Measurements from ENCODE around the gene DLX6.

DLX6 gene

GRCh38 chr7:96996111-96996957 is 9.0 kb upstream of the DLX6 start:
- DNase-seq = no peak

DNA sequence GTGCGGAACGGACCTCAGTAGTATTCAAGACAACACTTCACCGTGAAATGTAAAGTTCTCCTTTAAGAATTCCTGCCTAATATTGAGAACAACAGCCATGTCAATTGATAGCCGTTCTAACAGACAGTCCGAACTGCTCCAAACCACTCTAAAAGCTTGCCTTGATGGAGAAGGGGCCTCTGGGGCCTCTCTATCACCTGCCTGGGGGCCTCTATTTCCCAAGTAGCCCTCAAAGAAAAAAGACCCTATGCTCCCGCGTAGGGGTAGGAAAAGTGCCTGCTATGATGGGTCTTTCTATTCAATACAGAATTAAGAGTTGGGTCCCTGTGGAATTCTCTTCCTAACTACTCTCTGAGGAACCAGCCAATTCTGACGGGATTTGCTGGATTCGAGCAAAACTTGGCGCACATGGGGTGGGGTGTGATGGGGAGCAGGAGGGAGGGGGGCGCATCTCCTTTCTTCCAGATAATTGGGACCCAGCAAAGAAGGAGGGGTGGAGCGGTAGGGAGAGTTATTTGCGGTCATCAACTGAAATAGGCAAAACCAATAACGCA is 8.3 kb upstream of the DLX6 start:
- no peak for DNase-seq

DNA sequence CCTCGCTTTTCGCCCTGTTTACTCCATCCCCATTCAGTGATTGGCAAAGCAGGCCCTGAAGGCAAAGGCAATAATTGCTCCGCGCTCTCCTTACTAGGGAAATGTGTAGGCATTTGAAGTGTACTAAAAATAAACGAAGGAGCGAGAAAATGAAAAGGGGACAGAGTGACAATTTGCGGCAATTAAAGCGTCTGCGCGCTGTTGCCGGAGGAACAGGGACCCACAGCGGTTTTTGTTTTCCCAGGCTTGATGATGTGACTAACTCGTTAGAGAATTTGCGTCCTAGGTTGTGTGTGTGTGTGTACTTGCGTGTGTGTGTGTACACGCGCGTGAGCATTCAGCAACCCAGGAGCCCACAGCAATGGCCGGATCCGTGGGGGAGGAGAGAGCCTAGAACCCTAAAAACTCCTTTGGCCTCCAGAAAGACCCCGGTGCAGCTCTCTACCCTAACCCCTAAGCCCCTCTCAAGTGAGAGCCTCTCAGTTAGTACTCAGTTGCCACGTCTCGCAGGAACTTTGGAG is 7.8 kb upstream of the DLX6 start:
- no peak for DNase-seq

DNA sequence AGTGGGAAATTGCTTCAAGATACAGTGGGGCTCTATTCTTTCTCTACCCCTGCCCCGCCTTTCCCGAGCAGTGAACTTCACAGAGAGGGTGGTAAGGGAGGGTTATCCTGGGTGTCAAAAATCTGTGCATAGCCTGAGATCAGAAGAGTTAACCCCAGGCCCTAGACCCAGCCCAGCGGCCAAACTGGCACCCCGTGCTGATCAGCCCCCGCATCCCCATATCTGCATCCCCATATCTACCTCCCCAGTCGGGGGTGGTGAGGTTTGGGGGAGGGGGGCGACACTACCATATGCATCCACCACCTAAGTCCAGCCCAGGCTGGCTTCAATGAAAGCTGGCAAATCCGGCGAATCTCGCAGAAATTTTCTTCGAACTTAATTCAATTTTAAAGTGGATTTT is 7.0 kb upstream of the DLX6 start:
- DNase-seq = no peak

DNA sequence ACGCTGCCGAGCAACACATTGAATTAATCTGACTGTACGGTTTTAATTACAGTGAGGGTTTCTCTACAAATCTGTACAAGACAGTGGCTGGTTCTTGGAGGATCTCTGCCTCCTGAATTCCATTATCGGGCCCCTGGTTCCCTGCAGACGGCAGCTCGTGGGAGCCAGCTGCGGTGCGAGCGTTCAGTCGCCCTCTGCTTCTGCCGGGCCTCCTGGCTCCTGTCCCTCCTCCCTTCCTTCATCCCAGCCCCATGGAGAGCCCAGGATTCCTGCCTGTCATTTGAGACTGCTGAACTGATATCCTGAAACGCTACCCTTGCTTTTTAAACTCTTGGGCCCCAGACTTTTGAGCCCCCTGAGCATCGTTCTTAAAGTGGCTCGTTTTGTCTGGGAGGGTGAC is 6.6 kb upstream of the DLX6 start:
- DNase-seq = no peak

DNA sequence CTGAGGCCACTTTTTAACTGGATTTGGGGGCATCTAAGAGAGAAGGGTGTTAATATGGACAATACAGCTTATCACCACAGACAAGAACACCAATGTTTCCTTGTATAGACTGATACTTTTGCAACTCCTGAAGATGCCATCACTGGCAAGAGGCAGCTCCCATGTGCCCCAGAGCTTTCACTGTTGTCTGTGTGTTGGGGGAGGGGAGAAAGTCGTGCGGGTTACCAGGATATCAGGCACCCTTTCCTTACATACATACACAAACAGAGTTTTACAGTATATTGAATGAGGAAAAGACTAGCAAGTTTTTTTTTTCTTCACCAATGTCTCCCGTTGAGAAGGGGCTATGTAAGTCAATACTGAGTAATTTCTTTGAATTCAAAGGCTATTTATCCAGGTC is 4.1 kb upstream of the DLX6 start:
- DNase-seq = no peak

- no peak for DNase-seq
These were observed 3.4 kb upstream of the DLX6 start for GRCh38 chr7:97001656-97002554.

GRCh38 chr7:97002555-97003261 is 2.6 kb upstream of the DLX6 start:
- DNase-seq = no peak

- DNase-seq = no peak
These were observed 1.8 kb upstream of the DLX6 start for GRCh38 chr7:97003262-97004246.

- DNase-seq = no peak
These were observed 838 bp upstream of the DLX6 start for GRCh38 chr7:97004247-97005182.

DNA sequence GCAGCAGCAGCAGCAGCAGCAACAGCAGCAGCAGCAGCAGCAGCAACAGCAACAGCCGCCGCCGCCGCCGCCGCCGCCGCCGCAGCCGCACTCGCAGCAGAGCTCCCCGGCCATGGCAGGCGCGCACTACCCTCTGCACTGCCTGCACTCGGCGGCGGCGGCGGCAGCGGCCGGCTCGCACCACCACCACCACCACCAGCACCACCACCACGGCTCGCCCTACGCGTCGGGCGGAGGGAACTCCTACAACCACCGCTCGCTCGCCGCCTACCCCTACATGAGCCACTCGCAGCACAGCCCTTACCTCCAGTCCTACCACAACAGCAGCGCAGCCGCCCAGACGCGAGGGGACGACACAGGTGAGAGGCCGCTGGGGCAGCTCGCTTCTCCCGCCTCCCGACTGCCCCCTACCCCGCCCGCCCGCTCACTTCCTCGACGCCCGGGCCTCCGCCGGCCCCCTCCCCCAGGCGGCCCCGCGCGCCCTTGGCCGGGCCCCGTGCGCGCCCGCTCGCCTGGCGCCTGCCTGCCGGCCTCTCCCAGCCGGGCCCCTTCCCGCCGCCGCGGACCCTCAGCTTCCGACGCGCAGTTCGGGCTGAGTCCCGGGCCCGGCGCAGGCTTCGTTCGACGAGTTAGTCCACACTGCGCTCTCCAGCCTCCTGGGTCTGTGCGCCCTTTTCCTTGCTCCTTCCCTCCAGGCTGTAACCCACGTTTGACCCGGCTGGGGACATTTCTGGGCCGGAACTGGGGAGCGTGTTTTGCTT is 882 bp downstream of the DLX6 start:
- no peak for DNase-seq

DNA sequence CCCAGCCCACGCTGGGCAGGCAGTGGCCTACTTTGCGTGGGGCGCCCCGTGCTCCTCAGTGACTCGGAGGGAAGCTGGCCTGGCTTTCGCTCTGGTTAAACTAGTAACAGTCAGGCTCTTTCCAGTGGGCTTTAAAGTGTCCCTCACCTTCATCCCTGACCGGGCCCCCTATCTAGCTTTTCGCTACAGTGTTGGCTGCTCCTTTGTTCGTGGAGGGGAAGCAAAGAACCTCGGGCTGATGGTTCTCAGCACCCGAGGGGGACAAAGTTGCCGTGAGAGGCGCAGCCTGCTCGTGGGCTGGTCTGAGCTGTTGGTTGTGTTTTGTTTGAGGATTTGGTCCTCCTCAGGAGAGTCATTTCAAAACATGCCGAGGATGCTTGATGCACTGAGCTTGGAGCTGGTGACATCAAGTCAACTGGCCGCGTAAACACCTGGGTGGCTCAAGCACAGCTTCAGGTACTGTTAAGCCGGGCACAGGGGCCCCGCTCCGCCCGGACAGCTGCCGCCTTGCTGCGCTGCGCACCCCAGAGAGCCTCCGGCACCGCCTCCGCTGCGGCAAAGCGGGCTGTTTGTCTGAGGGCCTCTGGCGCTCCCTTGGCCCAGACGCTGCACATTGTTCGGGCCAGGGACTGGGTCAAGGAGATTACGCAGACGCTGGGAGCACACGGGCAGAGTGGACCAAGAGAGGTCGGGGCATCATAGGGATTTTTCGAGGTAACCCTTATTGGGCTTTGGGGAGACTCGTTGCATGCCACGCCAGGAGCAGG is 1.6 kb downstream of the DLX6 start:
- DNase-seq = no peak

GRCh38 chr7:97007583-97007861 is 2.2 kb downstream of the DLX6 start:
- DNase-seq = no peak

GRCh38 chr7:97008275-97008917 is 3.0 kb downstream of the DLX6 start:
- DNase-seq = no peak

DNA sequence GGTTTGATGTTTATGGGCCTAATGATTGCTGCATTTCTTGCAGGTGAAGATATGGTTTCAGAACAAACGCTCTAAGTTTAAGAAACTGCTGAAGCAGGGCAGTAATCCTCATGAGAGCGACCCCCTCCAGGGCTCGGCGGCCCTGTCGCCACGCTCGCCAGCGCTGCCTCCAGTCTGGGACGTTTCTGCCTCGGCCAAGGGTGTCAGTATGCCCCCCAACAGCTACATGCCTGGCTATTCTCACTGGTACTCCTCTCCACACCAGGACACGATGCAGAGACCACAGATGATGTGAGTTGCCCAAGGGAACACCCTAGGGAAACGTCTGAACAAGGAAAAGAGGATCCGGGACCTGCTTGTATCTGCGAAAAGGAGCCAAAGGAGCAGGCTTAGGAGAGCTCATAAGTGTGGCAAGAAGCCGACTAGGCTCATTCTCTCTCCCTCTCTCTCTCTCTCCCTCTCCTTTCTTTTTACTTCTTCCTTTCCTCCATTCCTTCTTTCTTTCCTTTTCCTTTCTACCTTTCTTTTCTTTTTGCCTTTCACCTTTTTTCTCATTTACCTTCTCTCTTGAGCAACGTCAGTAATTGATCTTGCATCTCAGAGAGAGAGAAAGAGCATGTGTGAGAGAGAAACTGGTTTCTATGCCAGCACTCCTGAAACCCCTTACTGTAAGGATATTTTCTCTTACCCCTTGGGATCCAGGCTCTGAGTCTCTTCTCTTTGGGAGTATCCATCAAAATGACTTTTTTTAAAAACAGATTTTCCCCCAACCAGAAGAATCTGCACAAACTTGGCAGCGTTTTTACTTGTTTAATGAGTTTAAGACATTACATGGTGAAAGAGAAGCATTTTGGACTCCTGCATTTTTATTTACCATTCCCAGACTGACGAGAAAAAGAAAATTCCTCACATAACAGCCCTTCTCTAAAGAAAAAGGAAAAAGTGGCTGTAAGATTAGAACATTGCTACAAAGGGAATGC is 4.7 kb downstream of the DLX6 start:
- no peak for DNase-seq

DNA sequence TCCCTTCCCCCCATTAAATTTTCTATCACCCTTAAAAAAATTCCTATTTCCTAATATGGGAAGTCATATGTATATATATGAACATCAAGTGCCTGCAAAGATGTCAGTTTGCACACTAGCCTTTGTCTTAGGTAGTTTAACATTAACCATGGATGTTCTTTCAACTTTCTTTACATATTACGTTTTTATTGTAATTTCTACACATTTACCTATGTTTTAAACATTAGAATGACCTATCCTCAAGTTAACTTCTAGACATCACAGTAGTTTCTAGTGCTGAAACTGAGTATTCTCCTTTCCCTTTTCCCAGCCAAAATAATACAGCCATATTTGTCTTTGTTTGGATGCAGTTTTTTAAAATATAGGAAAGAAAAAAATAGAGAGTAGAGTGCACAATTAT is 5.8 kb downstream of the DLX6 start:
- DNase-seq = no peak
